ENCODE measurements around the gene LETM1.
"Not testable (repeated sequence)": the region's sequence is repeated elsewhere in the genome, so short reads cannot be mapped to it uniquely, and the experiment has no call there.

The LETM1 gene

GRCh38 chr4:1851160-1851559 is 4.8 kb downstream of the LETM1 start:
- DNase-seq: no peak

GRCh38 chr4:1850276-1850675 is 5.7 kb downstream of the LETM1 start:
- no peak for DNase-seq

GRCh38 chr4:1846580-1846979 is 9.4 kb downstream of the LETM1 start:
- DNase-seq: no peak

- not testable (repeated sequence) for DNase-seq
Observed at GRCh38 chr4:1844618-1845017, 11.3 kb downstream of the LETM1 start.

- DNase-seq: no peak
Observed at GRCh38 chr4:1843852-1844251, 12.1 kb downstream of the LETM1 start.

- no peak for DNase-seq
Observed at GRCh38 chr4:1842993-1843448, 12.9 kb downstream of the LETM1 start.

- no peak for DNase-seq
Observed at GRCh38 chr4:1842339-1842895, 13.5 kb downstream of the LETM1 start.

GRCh38 chr4:1841887-1842210 is 14.1 kb downstream of the LETM1 start:
- DNase-seq: no peak

GRCh38 chr4:1841201-1841886 is 14.6 kb downstream of the LETM1 start:
- DNase-seq: no peak

- no peak for DNase-seq
Observed at GRCh38 chr4:1839282-1839681, 16.7 kb downstream of the LETM1 start.

GRCh38 chr4:1837069-1837468 is 18.9 kb downstream of the LETM1 start:
- no peak for DNase-seq

- no peak for DNase-seq
Observed at GRCh38 chr4:1836650-1837049, 19.3 kb downstream of the LETM1 start.

- not testable (repeated sequence) for DNase-seq
Observed at GRCh38 chr4:1835836-1836235, 20.1 kb downstream of the LETM1 start.

- no peak for DNase-seq
Observed at GRCh38 chr4:1834047-1834775, 21.7 kb downstream of the LETM1 start.

- DNase-seq: no peak
Observed at GRCh38 chr4:1833307-1834046, 22.5 kb downstream of the LETM1 start.

- DNase-seq: no peak
Observed at GRCh38 chr4:1832690-1833089, 23.3 kb downstream of the LETM1 start.

- no peak for DNase-seq
Observed at GRCh38 chr4:1831331-1831730, 24.6 kb downstream of the LETM1 start.

GRCh38 chr4:1830642-1831228 is 25.2 kb downstream of the LETM1 start:
- DNase-seq: no peak

GRCh38 chr4:1830234-1830633 is 25.7 kb downstream of the LETM1 start:
- DNase-seq: no peak

GRCh38 chr4:1826531-1827350 is 29.2 kb downstream of the LETM1 start:
- no peak for DNase-seq

- no peak for DNase-seq
Observed at GRCh38 chr4:1825326-1825725, 30.6 kb downstream of the LETM1 start.

GRCh38 chr4:1824746-1825145 is 31.2 kb downstream of the LETM1 start:
- no peak for DNase-seq

Measured in activated CD4-positive, alpha-beta T cell treated with anti-CD3 and anti-CD28 coated beads, Interleukin-2, amount 50 U/mL, for 1 hour (primary cell).